Liver (tissue), 2 donors: ENCODE measurements around the gene VAMP4.

ENCODE experiments used
- JUND ChIP-seq, 2 donors: IDR thresholded peaks; 2 replicates each; pipeline ENCODE4 v1.6.1; 2016; ENCODE audit warnings: antibody characterized with exemption in 2 of 2
- SP1 ChIP-seq: IDR thresholded peaks from 2 replicates; pipeline ENCODE4 v1.6.1; 2018; ENCODE audit warnings: antibody characterized with exemption, mild to moderate bottlenecking
- donor health status: healthy.

DNA sequence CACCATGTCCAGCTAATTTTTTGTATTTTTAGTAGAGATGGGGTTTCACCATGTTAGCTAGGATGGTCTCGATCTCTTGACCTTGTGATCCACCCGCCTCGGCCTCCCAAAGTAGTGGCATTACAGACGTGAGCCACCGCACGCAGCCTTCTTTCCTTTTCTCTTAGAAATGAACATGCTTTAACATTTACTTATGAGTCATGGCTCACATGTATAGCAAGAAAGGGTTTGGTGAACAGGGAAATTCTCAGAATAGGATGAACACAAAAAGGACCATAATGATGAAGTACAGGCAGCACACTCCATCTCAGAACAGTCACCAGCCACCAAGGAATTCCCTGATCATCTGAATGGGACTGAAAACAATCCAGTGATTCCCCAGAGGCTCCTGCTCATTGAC is 9.4 kb upstream of the VAMP4 start:
- TF ChIP-seq SP1 (no peak), JUND (IDR thresholded peaks at IDR 0.05) (no peak)
